ENCODE data around the gene STRC.
A peak's percentile ranks its signal among the peaks of the same experiment; 100 is the strongest.
"Not testable (repeated sequence)": the region's sequence is repeated elsewhere in the genome, so short reads cannot be mapped to it uniquely, and the experiment has no call there.

Gene STRC

DNA sequence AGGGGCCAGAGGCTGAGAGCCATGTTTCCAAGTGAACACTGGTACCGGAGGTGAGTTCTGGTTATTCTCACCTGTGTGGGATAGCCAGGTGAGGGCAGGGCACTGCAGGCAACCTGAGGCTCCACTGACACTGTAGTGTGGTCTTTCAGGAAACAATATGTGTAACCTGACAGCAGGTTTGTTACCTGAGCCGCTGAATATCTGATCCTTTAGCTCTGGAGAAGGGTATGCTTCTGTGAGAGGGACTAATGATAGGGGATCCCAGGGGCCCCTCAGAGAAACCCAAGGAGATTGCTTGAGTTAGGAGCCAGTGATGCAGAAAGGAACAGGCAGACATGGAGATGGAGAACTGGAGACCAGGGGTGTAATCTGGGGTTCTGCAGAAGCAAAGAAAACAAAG, at the start of gene STRC:
STRC (minus strand) TSS at position 101 of the 400 bp plus-strand sequence; CDS start at position 23, 78 bp downstream.
- DNase-seq (ENCODE audit: low read depth); H3K4me3 ChIP-seq (ENCODE audit: low read length): not testable (repeated sequence)

DNA sequence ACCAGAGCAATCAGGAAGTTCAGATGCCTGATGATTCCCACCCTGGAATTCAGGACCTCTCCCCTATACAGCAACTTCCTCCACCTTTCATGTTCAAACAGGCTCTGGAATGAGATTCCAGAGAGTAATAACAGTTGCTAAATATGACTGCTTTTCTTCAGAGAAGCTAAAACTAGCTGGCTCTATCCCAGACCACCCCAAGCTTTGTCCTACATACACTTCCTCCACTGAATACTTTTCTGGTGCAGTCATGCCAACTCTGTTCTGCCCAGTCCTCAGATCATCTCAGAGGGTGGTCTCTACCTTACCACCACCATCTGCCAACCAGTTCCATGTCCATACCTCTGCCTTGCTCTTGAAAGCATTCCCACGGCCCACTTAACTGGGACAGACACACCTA, 47.6 kb upstream of the STRC start:
- not testable (repeated sequence) for H3K4me3 ChIP-seq (ENCODE audit: low read length); DNase-seq (ENCODE audit: low read depth)

DNA sequence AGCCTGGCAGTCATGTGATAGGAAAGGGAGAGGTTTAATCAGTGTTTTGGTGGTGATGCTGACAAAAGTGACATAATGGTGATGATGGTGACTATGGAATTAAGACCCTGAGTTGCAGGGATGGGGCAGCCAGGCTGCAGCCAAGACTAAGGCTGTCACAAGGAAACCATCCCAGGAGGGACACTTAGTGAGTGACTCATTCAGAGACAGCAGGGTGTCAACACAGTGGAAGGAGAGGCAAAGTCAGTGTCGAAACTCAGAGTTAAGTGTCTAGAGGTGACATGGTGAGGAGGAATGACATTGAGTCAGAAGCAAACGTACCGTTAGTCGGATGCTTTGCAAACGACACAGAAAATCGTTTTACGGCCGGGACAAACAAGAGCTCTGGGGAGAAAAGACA, 44.7 kb upstream of the STRC start:
- DNase-seq (ENCODE audit: low read depth); H3K4me3 ChIP-seq (ENCODE audit: low read length): not testable (repeated sequence)

DNA sequence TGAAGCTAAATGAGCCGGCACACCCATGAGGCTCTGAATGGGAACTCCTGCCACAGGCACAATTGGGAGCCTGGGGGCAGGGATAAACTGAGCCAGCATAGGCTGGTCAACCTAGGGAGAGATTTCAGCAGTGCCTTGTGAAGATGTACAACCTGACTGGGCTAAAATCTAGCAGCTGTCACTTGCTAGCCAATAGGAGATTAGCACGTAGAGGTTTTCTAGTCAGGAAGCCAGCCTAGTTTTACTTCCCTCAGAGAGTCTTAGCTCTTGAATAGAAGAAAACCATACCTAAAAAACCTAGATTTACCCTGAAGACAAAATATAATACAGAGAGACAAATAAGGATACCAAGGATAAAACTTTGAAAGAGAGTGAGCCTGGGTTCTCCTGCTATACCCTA, 43.7 kb upstream of the STRC start:
- H3K4me3 ChIP-seq (ENCODE audit: low read length); DNase-seq (ENCODE audit: low read depth): not testable (repeated sequence)

DNA sequence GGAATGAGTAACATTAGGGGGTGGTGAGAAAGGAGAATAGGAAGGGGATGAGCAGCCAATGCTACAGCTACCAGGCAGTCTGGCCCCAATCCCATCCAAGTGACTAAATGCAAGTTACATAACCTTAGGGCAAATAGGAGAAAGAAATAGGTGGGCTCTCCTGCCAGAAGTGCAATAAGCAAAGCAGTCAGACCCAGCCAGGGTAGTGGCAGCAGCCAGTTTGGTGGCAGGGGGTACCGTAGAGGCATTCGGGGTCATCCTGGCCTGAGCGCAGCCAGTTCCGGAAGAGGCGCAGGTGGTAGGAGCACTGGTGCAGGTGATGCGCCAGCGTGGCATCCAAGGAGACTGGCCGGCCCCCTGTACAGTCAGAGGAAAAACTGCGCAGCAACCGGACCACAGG, 41.1 kb upstream of the STRC start:
- DNase-seq (ENCODE audit: low read depth); H3K4me3 ChIP-seq (ENCODE audit: low read length): not testable (repeated sequence)

DNA sequence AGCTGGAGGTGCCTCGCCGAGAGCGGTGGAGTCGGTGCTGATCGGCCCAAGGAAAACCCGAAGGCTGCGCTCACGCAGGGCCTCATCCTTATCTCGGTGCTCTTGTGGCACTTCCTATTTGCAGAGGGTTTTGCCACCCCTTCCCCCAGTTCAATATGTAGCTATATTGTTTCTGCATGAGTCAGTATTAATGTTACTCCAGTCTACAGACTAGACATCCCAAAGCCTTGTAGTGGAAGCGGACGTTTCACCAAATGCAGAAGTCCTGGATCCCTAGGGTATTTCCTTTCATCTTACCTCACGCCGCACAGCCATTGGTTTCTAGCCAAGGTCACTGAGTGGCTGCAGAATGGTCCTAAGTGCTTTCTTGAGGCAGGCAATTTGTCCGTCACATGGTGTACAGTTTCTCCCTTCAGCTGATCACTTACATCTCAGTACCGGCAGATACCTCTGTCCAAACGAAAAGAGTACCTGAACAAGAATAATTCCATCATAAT, 30.9 kb upstream of the STRC start:
- DNase-seq (ENCODE audit: low read depth); H3K4me3 ChIP-seq (ENCODE audit: low read length): not testable (repeated sequence)

DNA sequence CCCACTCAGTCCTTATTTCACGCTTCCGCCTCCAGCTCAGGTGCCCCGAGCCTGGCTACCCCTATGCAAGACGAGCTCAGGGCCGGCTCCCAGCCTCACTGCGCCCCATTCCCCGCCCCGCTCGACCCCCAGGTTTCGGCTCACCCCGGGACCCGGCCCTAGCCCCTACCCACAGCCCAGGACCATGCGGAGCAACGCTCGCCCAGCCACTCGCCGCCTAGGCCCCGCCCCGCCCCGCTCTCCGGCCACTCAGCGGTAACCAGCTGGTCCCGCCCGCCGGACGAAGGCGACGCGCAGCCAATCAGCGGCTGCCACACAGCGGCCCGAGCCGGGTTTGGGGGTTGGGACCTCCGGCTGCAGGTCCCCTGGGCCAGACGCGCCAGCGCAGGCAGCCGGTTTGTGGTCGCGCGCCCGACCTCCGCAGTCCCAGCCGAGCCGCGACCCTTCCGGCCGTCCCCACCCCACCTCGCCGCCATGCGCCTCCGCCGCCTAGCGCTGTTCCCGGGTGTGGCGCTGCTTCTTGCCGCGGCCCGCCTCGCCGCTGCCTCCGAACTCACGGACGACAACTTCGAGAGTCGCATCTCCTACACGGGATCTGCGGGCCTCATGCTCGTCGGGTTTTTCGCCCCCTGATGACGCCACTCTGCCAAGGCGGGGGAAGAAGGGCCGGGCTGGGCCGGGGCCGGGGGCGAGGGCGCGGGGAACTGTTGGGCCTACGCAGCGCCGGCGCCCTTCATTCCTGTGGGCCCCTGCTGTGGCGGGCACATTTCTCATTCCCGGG, 30.2 kb upstream of the STRC start, which contains the start of gene CATSPER2:
CATSPER2 (minus strand) TSS at position 196 of the 781 bp plus-strand sequence. CDS start 783 bp downstream, outside the sequence.
- DNase-seq (ENCODE audit: low read depth): no peak
- TF ChIP-seq, protein P1, sequence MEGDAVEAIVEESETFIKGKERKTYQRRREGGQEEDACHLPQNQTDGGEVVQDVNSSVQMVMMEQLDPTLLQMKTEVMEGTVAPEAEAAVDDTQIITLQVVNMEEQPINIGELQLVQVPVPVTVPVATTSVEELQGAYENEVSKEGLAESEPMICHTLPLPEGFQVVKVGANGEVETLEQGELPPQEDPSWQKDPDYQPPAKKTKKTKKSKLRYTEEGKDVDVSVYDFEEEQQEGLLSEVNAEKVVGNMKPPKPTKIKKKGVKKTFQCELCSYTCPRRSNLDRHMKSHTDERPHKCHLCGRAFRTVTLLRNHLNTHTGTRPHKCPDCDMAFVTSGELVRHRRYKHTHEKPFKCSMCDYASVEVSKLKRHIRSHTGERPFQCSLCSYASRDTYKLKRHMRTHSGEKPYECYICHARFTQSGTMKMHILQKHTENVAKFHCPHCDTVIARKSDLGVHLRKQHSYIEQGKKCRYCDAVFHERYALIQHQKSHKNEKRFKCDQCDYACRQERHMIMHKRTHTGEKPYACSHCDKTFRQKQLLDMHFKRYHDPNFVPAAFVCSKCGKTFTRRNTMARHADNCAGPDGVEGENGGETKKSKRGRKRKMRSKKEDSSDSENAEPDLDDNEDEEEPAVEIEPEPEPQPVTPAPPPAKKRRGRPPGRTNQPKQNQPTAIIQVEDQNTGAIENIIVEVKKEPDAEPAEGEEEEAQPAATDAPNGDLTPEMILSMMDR (conservative IDR thresholded peaks at IDR 0.05; ENCODE audit: low read length): no peak
- H3K4me3 ChIP-seq (ENCODE audit: low read length): no peak within 1 kb of the TSS

DNA sequence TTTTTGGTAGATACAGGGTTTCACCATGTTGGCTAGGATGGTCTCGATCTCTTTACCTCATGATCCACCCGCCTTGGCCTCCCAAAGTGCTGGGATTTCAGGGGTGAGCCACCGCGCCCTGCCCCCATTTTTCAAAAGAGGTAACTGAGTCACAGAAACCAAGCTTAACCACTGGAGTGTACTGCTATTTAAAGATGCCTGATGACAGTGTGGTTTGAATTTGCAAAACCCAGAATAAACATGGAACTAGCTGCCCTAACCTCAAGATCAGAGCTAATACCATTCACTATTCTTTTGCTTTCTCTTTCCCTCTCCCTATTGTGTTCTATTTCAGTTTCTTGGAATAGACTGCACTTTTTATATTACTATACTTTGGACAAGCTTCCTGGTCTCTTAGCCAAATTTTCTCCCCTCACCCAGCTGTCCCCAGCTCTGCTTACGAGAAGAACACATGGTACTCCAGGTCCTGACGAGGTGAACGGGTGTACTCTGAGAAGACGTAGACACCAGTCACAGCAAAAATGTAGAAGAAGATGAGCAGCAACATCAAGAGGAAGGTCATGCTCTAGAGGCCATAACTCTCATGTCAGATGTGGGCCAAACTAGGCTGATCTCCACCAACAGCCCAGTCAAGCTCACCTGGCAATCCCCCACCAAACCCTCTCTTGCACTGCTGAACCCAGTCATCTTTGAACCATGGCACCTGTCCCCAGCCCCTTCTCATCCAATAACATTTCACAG, 20.0 kb upstream of the STRC start:
- not testable (repeated sequence) for H3K4me3 ChIP-seq (ENCODE audit: low read length); DNase-seq (ENCODE audit: low read depth)

DNA sequence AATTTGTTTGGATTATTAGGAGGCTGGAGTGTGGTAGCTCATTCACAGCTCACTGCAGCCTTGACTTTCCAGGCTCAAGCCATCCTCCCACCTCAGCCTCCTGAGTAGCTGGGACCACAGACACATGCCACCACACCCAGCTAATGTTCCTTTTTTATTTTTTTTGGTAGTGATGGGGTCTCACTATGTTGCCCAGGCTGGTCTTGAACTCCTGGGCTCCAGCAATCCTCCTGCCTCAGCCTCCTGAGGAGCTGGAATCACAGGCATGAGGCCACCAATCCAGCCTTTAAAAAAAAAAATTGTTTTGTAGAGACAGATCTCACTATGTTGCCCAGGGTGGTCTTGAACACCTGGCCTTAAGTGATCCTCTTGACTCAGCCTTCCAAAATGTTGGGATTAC, 8.3 kb upstream of the STRC start:
- H3K4me3 ChIP-seq (ENCODE audit: low read length); DNase-seq (ENCODE audit: low read depth): not testable (repeated sequence)

DNA sequence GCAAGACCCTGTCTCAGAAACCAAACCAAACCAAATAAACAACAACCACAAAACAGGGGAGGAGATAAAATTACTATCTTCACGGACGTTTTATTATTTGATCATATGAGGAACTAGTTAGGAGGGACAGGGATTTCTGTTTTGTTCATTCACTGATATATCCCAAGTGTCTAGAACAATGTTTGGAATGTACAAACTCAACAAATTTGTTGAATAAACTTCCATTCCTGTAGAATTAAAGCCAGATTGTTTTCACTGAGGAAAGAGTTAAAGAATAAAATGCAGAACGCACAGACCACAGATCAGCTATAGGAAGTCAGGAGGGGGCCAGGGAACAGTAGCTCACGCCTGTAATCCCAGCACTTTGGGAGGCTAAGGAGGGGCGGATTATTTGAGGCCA, 6.5 kb upstream of the STRC start:
- TF ChIP-seq, protein P1 (conservative IDR thresholded peaks at IDR 0.05; ENCODE audit: low read length): no peak
- DNase-seq (ENCODE audit: low read depth): peak; percentile 36
- no peak overlapping the region for H3K4me3 ChIP-seq (ENCODE audit: low read length)

DNA sequence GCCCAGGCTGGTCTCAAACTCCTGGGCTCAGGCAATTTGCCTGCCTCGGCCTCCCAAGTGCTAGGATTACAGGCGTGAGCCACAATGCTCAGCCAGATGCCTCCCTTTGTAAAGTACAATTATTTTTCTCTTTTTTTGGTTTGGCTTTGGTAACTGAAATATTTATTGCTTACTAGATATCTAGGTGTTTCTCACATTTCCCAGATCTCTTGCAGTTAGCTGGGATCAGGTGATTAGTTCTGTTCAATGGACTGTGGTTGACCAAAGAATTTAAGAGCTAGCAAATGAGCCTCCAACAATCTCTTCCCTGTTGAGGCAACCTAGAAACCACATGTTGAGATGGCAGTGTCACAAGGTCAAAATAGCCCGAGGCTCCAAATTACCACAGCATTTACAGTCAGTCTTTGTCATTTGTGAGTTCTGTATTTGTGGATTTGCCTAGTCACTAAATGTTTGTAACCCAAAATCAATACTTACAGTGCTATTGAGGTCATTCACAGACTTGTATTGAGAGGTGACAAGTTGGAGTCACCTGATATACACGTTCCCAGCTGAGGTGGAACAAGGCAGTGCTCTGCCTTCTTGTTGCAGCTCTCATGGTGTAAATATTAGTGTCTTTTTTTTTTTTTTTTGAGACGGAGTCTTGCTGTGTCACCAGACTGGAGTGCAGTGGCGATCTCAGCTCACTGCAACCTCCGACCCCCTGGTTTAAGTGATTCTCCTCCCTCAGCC, 3.6 kb upstream of the STRC start:
- peak; percentile 9 for DNase-seq (ENCODE audit: low read depth)
- not testable (repeated sequence) for H3K4me3 ChIP-seq (ENCODE audit: low read length)

DNA sequence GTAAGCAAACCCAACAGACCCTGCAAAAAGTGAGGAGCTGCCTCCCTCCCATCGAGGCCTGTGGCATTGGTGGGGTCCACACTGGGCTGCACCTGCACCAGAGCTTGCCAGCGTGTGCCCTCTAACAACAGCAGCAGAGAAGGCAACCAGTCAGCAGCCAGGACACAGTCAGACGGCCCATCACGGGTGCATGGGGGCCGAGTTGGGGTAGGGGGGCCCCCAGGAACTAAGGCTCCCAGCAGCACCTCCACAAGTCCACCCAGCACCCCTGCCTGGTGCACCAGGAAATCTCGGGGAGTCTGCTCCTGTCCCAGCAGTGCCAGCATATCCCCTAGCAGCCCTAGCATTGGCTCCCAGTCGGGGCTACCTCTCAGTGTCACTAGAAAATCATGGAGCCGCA, 850 bp downstream of the STRC start:
- H3K4me3 ChIP-seq (ENCODE audit: low read length); DNase-seq (ENCODE audit: low read depth): not testable (repeated sequence)

DNA sequence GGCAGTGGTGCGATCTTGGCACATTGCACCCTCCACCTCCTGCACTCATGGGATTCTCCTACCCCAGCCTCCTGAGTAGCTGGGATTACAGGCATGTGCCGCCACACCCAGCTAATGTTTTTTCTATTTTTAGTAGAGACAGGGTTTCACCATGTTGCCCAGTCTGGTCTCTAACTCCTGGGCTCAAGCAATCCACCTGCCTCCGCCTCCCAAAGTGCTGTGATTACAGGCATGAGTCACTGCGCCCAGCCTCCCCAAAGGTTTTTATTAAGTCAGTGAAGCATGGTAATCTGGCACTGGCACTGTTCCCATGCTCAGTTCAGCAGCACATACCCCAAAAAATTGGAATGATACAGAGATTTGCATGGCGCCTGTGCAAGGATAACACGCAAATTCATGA, 16.4 kb downstream of the STRC start:
- not testable (repeated sequence) for DNase-seq (ENCODE audit: low read depth); H3K4me3 ChIP-seq (ENCODE audit: low read length)

DNA sequence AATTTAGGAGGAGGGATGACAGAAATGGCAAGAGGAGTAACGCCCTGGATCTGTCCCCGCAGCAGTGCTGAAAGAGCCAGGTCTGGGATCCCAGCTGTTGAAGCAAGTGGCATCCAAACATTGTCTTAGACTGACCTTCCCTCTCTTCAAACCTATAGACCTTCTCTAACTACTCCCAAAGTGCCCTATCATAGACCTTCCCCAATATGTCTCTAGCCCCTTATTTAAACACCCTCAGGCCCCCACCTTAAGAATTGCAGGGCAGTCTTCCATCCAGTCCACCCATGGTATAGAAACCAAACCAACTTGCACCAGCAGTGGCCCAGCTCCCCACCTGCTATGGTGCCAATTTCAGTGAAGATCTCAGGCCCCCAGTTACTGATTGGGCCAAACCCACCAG, 18.4 kb downstream of the STRC start:
- not testable (repeated sequence) for H3K4me3 ChIP-seq (ENCODE audit: low read length); DNase-seq (ENCODE audit: low read depth)

DNA sequence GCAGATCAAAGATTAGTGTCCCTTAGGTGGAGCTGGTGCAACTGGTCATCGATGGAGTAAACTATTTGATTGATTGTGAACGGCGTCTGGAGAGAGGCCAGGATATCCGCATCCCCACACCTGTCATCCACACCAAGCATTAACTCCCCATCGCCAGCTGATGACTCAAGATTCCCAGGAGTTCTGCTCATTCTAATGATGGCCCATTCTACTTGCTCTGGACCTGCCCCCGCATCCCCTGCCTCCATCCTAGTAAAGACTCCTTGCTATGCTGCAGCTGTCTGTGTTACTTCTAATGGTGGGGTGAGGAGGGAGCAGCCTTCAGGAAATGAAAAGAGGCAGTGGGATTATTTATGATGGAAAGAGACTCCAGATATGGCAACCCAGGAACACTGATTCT, 19.5 kb downstream of the STRC start:
- DNase-seq (ENCODE audit: low read depth); H3K4me3 ChIP-seq (ENCODE audit: low read length): not testable (repeated sequence)

DNA sequence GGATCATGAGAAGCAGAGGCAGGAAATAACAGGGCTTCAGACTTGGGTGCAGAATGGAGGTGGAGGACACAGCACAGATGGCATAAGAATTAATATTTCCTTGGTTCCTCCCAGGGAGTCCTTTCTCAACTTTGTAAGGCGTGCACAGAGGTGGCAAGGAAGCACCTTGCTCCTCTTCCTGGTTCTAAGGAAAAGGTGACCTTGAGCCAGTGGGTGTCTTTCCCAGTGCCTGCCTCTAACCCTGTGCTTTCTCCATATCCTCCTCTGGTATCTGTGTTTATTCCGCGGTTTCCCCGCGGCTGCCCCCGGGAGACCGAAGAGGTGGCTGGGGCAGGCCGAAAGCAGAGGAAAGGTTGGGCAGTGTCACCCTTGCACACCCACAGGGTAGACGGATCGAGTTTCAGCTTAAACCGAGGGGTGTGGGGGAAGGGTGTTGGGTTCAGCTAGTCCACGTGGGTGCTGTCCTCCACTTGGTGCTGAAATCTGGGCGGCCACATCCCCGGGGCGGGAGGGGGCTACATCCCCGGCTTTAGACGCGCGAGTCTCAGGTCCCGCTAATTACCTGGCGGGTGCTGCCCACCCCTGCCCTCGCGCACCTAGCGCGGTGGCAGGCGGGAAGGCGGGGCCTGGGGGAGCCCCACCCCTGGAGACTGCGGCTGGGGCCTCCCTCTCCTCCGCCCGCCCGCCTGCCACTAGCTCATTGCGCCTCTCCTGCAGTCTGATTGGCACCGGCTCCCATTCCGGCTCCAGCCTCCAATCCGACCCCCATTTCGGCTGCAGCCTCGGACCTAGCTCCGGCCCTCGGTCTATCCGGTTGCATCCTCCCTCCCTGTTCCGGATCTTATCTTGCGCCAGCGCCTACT, 25.0 kb downstream of the STRC start, which contains the start of gene CKMT1B:
CKMT1B (plus strand) TSS at position 700 of the 863 bp plus-strand sequence. CDS start 192 bp downstream, outside the sequence.
- not testable (repeated sequence) for H3K4me3 ChIP-seq (ENCODE audit: low read length)

More for the DNA sequence above, 25.0 kb downstream of the STRC start, which contains the start of gene CKMT1B:
- DNase-seq (ENCODE audit: low read depth): not testable (repeated sequence)
